Nephron progenitor cell (in vitro differentiated cells): ENCODE data around the gene UBE3C.

Source experiments
- DNase-seq: peaks from one replicate; pipeline ENCODE4 v3.0.0; 2021
- H3K27ac Mint-ChIP-seq: 2 replicates; pipeline ENCODE4 v1.8.0; 2021; ENCODE audit warnings: mild to moderate bottlenecking, moderate library complexity, mixed read lengths
- H3K27me3 Mint-ChIP-seq: 2 replicates; pipeline ENCODE4 v1.8.0; 2021; ENCODE audit warnings: mild to moderate bottlenecking, low read depth, mixed read lengths; ENCODE audit not compliant: poor library complexity
- H3K36me3 Mint-ChIP-seq: 2 replicates; pipeline ENCODE4 v1.8.0; 2021; ENCODE audit warnings: low read depth, mixed read lengths
- H3K4me1 Mint-ChIP-seq: 2 replicates; pipeline ENCODE4 v1.8.0; 2021; ENCODE audit warnings: mixed read lengths
- H3K4me3 Mint-ChIP-seq: 2 replicates; pipeline ENCODE4 v1.8.0; 2021; ENCODE audit warnings: mild to moderate bottlenecking, moderate library complexity, mixed read lengths
- H3K9me3 Mint-ChIP-seq: 2 replicates; pipeline ENCODE4 v1.8.0; 2021; ENCODE audit warnings: mild to moderate bottlenecking, moderate library complexity, mixed read lengths
- TF ChIP-seq, protein P1 (sequence below): fragments of 200-600 bp; sonication (generic); IDR thresholded peaks from 2 replicates; pipeline ENCODE4 v1.5.0; 2021; ENCODE audit warnings: antibody characterized with exemption

Gene UBE3C

DNA sequence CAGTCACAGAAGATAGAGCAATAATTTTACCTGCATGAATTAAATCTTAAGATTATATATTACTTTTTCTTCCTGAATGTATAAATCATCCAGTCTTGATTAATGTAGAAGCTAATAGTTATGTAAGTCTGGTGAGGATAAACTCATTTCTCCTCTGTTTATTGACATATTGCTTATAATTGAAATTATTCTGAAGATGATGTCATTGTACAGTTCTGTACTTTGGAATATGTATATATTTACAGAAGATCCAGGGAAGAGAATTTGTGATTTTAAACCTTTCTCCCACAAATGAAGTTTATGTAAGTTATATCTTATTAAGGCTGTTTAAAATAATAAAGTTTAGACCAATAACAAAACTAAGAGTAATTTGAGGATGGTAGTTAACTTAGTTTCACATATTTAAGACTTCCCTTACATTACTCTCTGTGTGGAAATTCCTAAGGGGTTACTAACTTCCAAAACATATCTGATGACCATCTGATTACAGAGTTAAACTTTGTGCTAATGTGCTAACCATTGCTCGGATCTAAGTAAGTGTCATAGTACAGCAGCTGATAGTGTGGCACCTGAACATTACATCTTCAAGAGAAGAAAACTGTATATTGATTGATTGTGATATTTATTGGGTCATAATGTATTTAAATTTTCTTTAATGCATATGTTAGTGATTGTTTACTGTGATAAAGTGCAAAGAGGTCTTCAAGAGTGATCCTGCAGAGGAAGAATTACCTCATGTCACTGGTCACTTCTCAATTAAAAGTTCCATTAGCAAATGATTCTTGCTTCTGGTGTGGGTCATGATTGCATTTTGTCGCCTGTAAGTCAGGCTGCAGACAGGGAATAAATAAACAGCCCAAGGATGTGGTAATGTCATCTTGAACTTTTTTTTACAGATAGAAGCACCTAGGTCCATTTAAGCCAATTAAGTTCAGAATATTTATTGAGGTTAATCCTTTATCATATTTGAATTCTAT is 96.9 kb downstream of the UBE3C start:
- Mint-ChIP-seq H3K4me3 (no peak overlapping the region), H3K4me1 (peaks cover 10% of the 10 kb centered on the region), H3K27ac (no peak overlapping the region), H3K36me3 (peaks cover 88% of the 10 kb centered on the region), H3K27me3 (peaks cover 2% of the 10 kb centered on the region), H3K9me3 (no peaks in the 10 kb centered on the region)
- TF ChIP-seq, protein P1, sequence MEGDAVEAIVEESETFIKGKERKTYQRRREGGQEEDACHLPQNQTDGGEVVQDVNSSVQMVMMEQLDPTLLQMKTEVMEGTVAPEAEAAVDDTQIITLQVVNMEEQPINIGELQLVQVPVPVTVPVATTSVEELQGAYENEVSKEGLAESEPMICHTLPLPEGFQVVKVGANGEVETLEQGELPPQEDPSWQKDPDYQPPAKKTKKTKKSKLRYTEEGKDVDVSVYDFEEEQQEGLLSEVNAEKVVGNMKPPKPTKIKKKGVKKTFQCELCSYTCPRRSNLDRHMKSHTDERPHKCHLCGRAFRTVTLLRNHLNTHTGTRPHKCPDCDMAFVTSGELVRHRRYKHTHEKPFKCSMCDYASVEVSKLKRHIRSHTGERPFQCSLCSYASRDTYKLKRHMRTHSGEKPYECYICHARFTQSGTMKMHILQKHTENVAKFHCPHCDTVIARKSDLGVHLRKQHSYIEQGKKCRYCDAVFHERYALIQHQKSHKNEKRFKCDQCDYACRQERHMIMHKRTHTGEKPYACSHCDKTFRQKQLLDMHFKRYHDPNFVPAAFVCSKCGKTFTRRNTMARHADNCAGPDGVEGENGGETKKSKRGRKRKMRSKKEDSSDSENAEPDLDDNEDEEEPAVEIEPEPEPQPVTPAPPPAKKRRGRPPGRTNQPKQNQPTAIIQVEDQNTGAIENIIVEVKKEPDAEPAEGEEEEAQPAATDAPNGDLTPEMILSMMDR = no peak
- no peak for DNase-seq

DNA sequence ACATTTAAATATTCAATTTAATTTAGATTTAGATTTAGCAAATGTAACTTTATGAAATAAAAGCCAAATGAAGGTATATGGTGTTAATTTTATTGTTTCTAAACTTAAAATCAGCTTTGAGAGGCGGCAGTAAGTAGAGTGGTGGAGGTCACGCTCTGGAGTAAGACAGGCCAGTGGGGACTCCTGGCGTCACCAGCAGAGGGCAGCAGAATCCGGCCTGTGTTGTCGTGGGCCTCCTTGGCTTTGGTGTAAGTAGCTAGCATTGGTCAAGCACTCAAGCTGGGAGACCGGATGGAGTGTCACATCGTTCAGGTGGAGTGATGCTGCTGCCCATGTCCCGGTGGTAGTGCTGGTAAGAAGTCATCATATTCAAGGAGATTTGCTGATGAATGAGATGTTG is 99.4 kb downstream of the UBE3C start:
- TF ChIP-seq, protein P1 = no peak
- no peaks in the 10 kb centered on the region for H3K9me3 Mint-ChIP-seq

DNA sequence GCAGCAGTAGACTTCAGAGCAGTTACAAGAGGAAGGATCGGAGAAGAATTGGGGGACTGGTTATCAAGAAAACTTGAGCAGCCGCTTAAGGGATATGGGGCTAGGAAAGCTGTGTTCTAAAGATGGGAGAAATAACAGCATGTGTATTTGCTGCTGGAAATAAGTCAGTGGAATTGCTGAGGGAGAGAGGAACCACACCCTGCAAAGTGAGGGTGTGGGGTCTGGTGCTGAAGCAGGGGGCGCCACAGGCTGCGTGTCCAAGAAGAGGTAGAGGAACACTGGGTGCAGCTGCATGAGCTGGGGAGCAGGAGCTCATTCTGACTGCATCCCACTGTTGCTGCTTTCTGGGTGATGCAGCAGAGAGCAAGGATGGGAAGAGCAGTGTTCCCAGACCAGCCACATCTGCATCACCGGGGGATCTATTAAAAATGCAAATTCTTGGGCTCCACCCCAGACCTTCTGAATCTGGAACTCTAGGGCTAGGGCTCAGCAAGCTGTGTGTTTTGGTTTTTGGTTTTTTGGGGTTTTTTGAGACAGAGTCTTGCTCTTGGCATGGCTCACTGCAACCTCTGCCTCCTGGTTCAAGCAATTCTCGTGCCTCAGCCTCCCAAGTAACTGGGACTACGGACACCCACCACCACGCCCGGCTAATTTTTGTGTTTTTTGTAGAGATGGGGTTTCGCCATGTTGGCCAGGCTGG is 101.0 kb downstream of the UBE3C start:
- TF ChIP-seq, protein P1 = no peak
- DNase-seq = no peak
- H3K4me1 Mint-ChIP-seq = no peaks in the 10 kb centered on the region
- no peaks in the 10 kb centered on the region for H3K9me3 Mint-ChIP-seq
- no peak overlapping the region for H3K27ac Mint-ChIP-seq
- H3K4me3 Mint-ChIP-seq = no peak overlapping the region
- peaks cover 2% of the 10 kb centered on the region for H3K27me3 Mint-ChIP-seq
- peaks cover 64% of the 10 kb centered on the region for H3K36me3 Mint-ChIP-seq

More for the DNA sequence above, 99.4 kb downstream of the UBE3C start:
- Mint-ChIP-seq H3K27ac (no peak overlapping the region), H3K27me3 (peaks cover 2% of the 10 kb centered on the region), H3K4me1 (no peaks in the 10 kb centered on the region), H3K4me3 (no peak overlapping the region), H3K36me3 (peaks cover 80% of the 10 kb centered on the region)
- DNase-seq = no peak

DNA sequence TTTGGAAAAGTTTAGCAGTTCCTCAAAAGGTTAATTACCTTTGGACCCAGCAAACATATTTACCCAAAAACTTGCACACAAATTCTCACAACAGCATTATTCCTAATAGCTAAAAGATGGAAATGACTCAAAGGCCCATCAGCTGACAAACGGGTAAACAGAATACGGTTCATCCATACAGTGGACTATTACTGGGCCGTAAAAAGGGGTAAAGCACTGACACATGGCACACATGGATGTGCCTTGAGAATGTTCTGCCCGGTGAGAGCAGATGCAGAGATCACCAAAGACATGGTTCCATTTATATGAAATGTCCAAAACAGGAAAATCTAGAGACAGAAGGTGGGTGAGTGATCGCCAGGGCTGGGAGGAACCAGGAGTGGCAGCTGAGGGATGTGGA is 102.9 kb downstream of the UBE3C start:
- H3K9me3 Mint-ChIP-seq = no peaks in the 10 kb centered on the region
- H3K27ac Mint-ChIP-seq = peak overlapping the region; percentile 15

DNA sequence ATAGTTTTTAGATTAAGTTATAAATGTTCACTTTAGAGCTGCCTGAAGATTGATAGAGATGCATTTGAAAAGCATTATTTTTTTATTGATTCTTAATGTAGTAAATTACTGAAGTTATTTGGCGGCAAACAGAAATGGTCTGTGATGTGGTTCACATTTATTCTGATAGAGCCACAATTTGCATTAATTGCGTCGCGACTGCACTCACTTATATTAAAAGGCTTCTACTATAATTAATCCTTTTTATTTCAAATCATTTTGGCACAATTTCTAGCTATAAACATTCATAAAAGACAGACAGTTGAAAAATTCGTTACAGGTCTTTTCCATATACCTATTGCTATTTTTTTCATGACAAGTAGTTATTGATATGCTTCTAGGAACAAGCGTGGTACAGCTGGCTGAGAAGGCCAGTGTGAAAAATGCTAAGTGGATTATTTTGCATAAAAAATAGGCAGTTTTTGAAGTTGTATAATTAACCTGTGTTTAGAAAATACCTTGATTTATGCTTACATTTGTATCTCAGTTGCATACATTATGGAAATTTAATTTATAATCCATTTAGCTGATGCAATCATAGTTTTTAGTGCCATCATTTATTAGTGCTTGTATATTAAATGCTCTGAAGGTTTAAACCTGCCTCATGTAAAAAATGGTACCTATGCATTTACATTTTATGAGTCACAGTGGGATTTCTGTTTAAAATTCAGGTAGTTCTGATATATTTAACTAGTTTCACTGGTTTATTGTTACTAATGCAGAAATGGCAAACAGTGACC is 106.0 kb downstream of the UBE3C start:
- H3K9me3 Mint-ChIP-seq = no peaks in the 10 kb centered on the region
- no peak overlapping the region for H3K4me3 Mint-ChIP-seq
- H3K4me1 Mint-ChIP-seq = no peaks in the 10 kb centered on the region
- TF ChIP-seq, protein P1 = no peak
- no peak for DNase-seq
- no peak overlapping the region for H3K27ac Mint-ChIP-seq
- H3K36me3 Mint-ChIP-seq = peaks cover 41% of the 10 kb centered on the region
- H3K27me3 Mint-ChIP-seq = no peaks in the 10 kb centered on the region

More for the DNA sequence above, 102.9 kb downstream of the UBE3C start:
- H3K4me3 Mint-ChIP-seq = no peak overlapping the region
- H3K4me1 Mint-ChIP-seq = no peaks in the 10 kb centered on the region
- peaks cover 2% of the 10 kb centered on the region for H3K27me3 Mint-ChIP-seq
- H3K36me3 Mint-ChIP-seq = peaks cover 48% of the 10 kb centered on the region
- TF ChIP-seq, protein P1 = no peak
- DNase-seq = no peak
